HEK293 (cell line): ENCODE results near the gene EEF1AKMT3.

Source experiments
- CTCF ChIA-PET: fragments of 350-600 bp; formaldehyde crosslinking; extraction: SDS; loops from one replicate; lab custom pipeline; 2021; ENCODE audit warnings: antibody characterized with exemption; lab: Yijun Ruan, JAX
- POLR2A ChIA-PET: fragments of 300-600 bp; formaldehyde crosslinking; extraction: SDS; loops from one replicate; lab custom pipeline; 2020; ENCODE audit warnings: antibody characterized with exemption, inconsistent platforms; lab: Yijun Ruan, JAX
- H3K27ac ChIP-seq: fragments of 200-500 bp; sonication (Bioruptor generic); 2 replicates; pipeline ENCODE4 v1.5.1; 2014; ENCODE audit warnings: low read depth, low read length, control low read depth, inconsistent platforms; ENCODE audit errors: extremely low read depth
- H3K36me3 ChIP-seq, 2 experiments: fragments of 200-500 bp in 1 of 2; sonication (Bioruptor generic) in 1 of 2; 1 replicate in 1 of 2; 2 replicates in 1 of 2; pipeline ENCODE4 v1.5.1; 2014 to 2017; ENCODE audit warnings: inconsistent platforms in 2 of 2, low read length in 2 of 2; ENCODE audit not compliant: control insufficient read depth in 2 of 2, insufficient read depth in 1 of 2
- H3K4me1 ChIP-seq: fragments of 200-500 bp; sonication (Bioruptor generic); 2 replicates; pipeline ENCODE4 v1.5.1; 2014; ENCODE audit warnings: mild to moderate bottlenecking, low read length, inconsistent platforms; ENCODE audit not compliant: control insufficient read depth, insufficient read depth
- H3K4me3 ChIP-seq: 2 replicates; pipeline ENCODE4 v1.5.1; 2011; ENCODE audit warnings: low read depth, mild to moderate bottlenecking, control low read depth, low read length, moderate library complexity
- H3K9me3 ChIP-seq: fragments of 200-500 bp; sonication (Bioruptor generic); 2 replicates; pipeline ENCODE4 v1.5.1; 2014; ENCODE audit warnings: low read depth, low read length, inconsistent platforms; ENCODE audit not compliant: control insufficient read depth, insufficient read depth
- EGR2 ChIP-seq: fragments of 450-650 bp; formaldehyde crosslinking; IDR thresholded peaks from 2 replicates; pipeline ENCODE4 v1.5.1; 2016; ENCODE audit warnings: low read depth, missing biosample characterization, missing genetic modification characterization
- HOXA7 ChIP-seq: sonication (generic); formaldehyde crosslinking; IDR thresholded peaks from 2 replicates; pipeline ENCODE4 v1.8.1; 2022; ENCODE audit warnings: missing genetic modification reagents, borderline replicate concordance
- IKZF3 ChIP-seq: fragments of 450-650 bp; IDR thresholded peaks from 2 replicates; pipeline ENCODE4 v1.5.0; 2018; ENCODE audit warnings: missing biosample characterization, mild to moderate bottlenecking, missing genetic modification characterization, moderate library complexity
- KLF16 ChIP-seq: fragments of 450-650 bp; formaldehyde crosslinking; IDR thresholded peaks from 2 replicates; pipeline ENCODE4 v1.5.1; 2017; ENCODE audit warnings: missing biosample characterization, missing genetic modification characterization
- SP2 ChIP-seq: fragments of 450-650 bp; formaldehyde crosslinking; IDR thresholded peaks from 2 replicates; pipeline ENCODE4 v1.5.1; 2016; ENCODE audit warnings: missing biosample characterization, missing genetic modification characterization
- SP3 ChIP-seq: fragments of 450-650 bp; formaldehyde crosslinking; IDR thresholded peaks from 2 replicates; pipeline ENCODE4 v1.5.1; 2016; ENCODE audit warnings: missing biosample characterization, missing genetic modification characterization
- ZBTB8A ChIP-seq: fragments of 450-650 bp; formaldehyde crosslinking; IDR thresholded peaks from 2 replicates; pipeline ENCODE4 v1.5.1; 2016; ENCODE audit warnings: missing biosample characterization, missing genetic modification characterization
- ZIC2 ChIP-seq: fragments of 450-650 bp; formaldehyde crosslinking; IDR thresholded peaks from 2 replicates; pipeline ENCODE4 v1.5.1; 2016; ENCODE audit warnings: missing biosample characterization, missing genetic modification characterization
- ZNF16 ChIP-seq: fragments of 450-650 bp; formaldehyde crosslinking; IDR thresholded peaks from 2 replicates; pipeline ENCODE4 v1.5.1; 2016; ENCODE audit warnings: low read depth, missing biosample characterization, missing genetic modification characterization
- ZNF19 ChIP-seq: fragments of 450-650 bp; formaldehyde crosslinking; IDR thresholded peaks from 2 replicates; pipeline ENCODE4; 2016; ENCODE audit warnings: missing biosample characterization, missing genetic modification characterization, low read depth
- ZNF214 ChIP-seq: fragments of 450-650 bp; formaldehyde crosslinking; IDR thresholded peaks from 2 replicates; pipeline ENCODE4 v1.5.1; 2017; ENCODE audit warnings: missing biosample characterization, mild to moderate bottlenecking, missing genetic modification characterization, borderline replicate concordance
- ZNF335 ChIP-seq: fragments of 450-650 bp; formaldehyde crosslinking; conservative IDR thresholded peaks from 2 replicates; pipeline ENCODE4 v1.5.1; 2016; ENCODE audit warnings: missing biosample characterization, missing genetic modification characterization
- ZNF341 ChIP-seq: fragments of 450-650 bp; formaldehyde crosslinking; IDR thresholded peaks from 2 replicates; pipeline ENCODE4; 2016; ENCODE audit warnings: low read depth, missing biosample characterization, missing genetic modification characterization
- ZNF354C ChIP-seq: fragments of 450-650 bp; formaldehyde crosslinking; IDR thresholded peaks from 2 replicates; pipeline ENCODE4 v1.5.1; 2016; ENCODE audit warnings: missing biosample characterization, missing genetic modification characterization, low read depth, borderline replicate concordance
- ZNF366 ChIP-seq: fragments of 450-650 bp; formaldehyde crosslinking; conservative IDR thresholded peaks from 2 replicates; pipeline ENCODE4 v1.5.1; 2016; ENCODE audit warnings: missing biosample characterization, missing genetic modification characterization
- ZNF626 ChIP-seq: fragments of 450-650 bp; sonication (Bioruptor Pico); formaldehyde crosslinking; IDR thresholded peaks from 2 replicates; pipeline ENCODE4 v1.5.1; 2018; ENCODE audit warnings: missing biosample characterization, missing genetic modification characterization, inconsistent platforms
- ZNF830 ChIP-seq: fragments of 450-650 bp; IDR thresholded peaks from 2 replicates; pipeline ENCODE4 v1.5.0; 2018; ENCODE audit warnings: missing biosample characterization, missing genetic modification characterization, low read depth, mild to moderate bottlenecking, moderate library complexity
- TF ChIP-seq, protein P1 (sequence below): fragments of 450-650 bp; formaldehyde crosslinking; IDR thresholded peaks from 2 replicates; pipeline ENCODE4 v1.5.1; 2016; ENCODE audit warnings: missing biosample characterization, missing genetic modification characterization
- TF ChIP-seq, protein P2 (sequence below): fragments of 450-650 bp; formaldehyde crosslinking; IDR thresholded peaks from 2 replicates; pipeline ENCODE4 v1.5.1; 2016; ENCODE audit warnings: missing biosample characterization, missing genetic modification characterization
- TF ChIP-seq, protein P3 (sequence below): fragments of 450-650 bp; formaldehyde crosslinking; IDR thresholded peaks from 2 replicates; pipeline ENCODE4 v1.5.1; 2016; ENCODE audit warnings: missing biosample characterization, missing genetic modification characterization
- TF ChIP-seq, protein P4 (sequence below): fragments of 450-650 bp; formaldehyde crosslinking; IDR thresholded peaks from 2 replicates; pipeline ENCODE4 v1.5.1; 2017; ENCODE audit warnings: missing biosample characterization, missing genetic modification characterization

Gene EEF1AKMT3

DNA sequence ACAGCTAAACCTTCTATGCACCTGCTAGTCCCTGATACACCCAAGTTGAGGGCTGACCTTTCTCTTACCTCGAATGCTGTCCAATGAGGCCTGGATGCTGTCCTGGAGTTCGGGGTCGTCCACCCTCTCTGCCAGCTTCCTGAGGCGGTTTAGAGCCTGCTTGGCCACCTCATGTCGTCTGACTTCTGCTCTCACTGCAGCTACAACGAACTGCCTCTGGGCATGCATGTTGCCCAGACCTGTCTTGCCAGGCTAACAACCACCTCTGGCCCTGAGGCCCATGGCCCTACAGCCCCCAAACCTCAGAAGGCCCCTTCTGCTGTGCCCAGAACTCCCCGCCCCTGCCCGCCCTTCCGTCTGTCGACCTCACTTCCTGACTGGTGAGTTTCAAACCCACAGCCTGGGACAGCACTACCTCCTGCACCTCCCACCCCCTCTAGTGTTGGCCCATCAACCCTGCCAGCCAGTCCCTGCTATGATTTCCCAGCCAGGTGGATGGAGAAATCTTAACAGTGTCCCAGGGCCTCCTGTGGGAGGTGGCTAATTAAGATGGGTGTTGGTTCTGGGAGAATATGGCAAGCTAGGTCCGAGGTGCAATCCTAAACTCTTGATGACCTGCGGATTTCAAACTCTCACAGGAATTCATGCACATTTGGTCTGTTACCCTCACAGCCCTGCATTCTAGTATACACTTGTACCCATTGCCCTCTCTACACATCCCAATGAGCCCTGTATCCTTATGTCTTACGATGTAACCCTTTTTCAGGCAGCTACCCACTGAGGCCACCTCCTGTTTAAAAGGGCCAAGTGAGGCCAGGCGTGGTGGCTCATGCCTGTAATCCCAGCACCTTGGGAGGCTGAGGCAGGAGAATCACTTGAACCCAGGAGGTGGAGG lies 30.3 kb upstream of the EEF1AKMT3 start:
- no peaks in the 10 kb centered on the region for H3K9me3 ChIP-seq
- peaks cover 0 to 13% of the 10 kb centered on the region in 2 experiments; a peak in 2 of 3 replicates for H3K36me3 ChIP-seq
- ChIA-PET CTCF (interaction anchor here (0.6 to 2.2 kb wide), 5 partner anchors 16 to 562 kb away, joined by 3 to 9 read pairs (median 4); no protein-coding TSS in a partner anchor), POLR2A (no interaction called here)
- H3K4me1 ChIP-seq: peaks cover 5% of the 10 kb centered on the region; the same call in 1 of the 2 replicates
- no peak overlapping the region for H3K27ac ChIP-seq
- no peak overlapping the region for H3K4me3 ChIP-seq
- TF ChIP-seq, protein P1, sequence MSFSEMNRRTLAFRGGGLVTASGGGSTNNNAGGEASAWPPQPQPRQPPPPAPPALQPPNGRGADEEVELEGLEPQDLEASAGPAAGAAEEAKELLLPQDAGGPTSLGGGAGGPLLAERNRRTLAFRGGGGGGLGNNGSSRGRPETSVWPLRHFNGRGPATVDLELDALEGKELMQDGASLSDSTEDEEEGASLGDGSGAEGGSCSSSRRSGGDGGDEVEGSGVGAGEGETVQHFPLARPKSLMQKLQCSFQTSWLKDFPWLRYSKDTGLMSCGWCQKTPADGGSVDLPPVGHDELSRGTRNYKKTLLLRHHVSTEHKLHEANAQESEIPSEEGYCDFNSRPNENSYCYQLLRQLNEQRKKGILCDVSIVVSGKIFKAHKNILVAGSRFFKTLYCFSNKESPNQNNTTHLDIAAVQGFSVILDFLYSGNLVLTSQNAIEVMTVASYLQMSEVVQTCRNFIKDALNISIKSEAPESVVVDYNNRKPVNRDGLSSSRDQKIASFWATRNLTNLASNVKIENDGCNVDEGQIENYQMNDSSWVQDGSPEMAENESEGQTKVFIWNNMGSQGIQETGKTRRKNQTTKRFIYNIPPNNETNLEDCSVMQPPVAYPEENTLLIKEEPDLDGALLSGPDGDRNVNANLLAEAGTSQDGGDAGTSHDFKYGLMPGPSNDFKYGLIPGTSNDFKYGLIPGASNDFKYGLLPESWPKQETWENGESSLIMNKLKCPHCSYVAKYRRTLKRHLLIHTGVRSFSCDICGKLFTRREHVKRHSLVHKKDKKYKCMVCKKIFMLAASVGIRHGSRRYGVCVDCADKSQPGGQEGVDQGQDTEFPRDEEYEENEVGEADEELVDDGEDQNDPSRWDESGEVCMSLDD (tag by site-specific recombination): no peak
- TF ChIP-seq SP3 (tag by site-specific recombination) (peak; percentile 26; the same call in 1 of the 2 replicates), ZNF830 (tag by site-specific recombination) (no peak), ZNF16 (tag by site-specific recombination) (no peak), SP2 (peak; percentile 44), HOXA7 (no peak), ZNF626 (tag by site-specific recombination) (no peak), ZNF19 (tag by site-specific recombination) (no peak), ZNF214 (no peak), ZIC2 (tag by site-specific recombination) (peak; percentile 52; the same call in 1 of the 2 replicates), EGR2 (0 out of 2 replicates have a peak, but pooled peaks have one; percentile 13), ZBTB8A (tag by site-specific recombination) (0 out of 2 replicates have a peak, but pooled peaks have one; percentile 27), ZNF335 (tag by site-specific recombination) (peak; percentile 46), KLF16 (tag by site-specific recombination) (no peak), IKZF3 (tag by site-specific recombination) (no peak), ZNF354C (tag by site-specific recombination) (no peak), ZNF341 (tag by site-specific recombination) (peak; percentile 50; the same call in 1 of the 2 replicates), ZNF366 (tag by site-specific recombination) (no peak)
- TF ChIP-seq, protein P2, sequence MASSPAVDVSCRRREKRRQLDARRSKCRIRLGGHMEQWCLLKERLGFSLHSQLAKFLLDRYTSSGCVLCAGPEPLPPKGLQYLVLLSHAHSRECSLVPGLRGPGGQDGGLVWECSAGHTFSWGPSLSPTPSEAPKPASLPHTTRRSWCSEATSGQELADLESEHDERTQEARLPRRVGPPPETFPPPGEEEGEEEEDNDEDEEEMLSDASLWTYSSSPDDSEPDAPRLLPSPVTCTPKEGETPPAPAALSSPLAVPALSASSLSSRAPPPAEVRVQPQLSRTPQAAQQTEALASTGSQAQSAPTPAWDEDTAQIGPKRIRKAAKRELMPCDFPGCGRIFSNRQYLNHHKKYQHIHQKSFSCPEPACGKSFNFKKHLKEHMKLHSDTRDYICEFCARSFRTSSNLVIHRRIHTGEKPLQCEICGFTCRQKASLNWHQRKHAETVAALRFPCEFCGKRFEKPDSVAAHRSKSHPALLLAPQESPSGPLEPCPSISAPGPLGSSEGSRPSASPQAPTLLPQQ (tag by site-specific recombination): no peak
- TF ChIP-seq, protein P3, sequence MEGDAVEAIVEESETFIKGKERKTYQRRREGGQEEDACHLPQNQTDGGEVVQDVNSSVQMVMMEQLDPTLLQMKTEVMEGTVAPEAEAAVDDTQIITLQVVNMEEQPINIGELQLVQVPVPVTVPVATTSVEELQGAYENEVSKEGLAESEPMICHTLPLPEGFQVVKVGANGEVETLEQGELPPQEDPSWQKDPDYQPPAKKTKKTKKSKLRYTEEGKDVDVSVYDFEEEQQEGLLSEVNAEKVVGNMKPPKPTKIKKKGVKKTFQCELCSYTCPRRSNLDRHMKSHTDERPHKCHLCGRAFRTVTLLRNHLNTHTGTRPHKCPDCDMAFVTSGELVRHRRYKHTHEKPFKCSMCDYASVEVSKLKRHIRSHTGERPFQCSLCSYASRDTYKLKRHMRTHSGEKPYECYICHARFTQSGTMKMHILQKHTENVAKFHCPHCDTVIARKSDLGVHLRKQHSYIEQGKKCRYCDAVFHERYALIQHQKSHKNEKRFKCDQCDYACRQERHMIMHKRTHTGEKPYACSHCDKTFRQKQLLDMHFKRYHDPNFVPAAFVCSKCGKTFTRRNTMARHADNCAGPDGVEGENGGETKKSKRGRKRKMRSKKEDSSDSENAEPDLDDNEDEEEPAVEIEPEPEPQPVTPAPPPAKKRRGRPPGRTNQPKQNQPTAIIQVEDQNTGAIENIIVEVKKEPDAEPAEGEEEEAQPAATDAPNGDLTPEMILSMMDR (tag by site-specific recombination): 0 out of 2 replicates have a peak, but pooled peaks have one; percentile 5
- TF ChIP-seq, protein P4, sequence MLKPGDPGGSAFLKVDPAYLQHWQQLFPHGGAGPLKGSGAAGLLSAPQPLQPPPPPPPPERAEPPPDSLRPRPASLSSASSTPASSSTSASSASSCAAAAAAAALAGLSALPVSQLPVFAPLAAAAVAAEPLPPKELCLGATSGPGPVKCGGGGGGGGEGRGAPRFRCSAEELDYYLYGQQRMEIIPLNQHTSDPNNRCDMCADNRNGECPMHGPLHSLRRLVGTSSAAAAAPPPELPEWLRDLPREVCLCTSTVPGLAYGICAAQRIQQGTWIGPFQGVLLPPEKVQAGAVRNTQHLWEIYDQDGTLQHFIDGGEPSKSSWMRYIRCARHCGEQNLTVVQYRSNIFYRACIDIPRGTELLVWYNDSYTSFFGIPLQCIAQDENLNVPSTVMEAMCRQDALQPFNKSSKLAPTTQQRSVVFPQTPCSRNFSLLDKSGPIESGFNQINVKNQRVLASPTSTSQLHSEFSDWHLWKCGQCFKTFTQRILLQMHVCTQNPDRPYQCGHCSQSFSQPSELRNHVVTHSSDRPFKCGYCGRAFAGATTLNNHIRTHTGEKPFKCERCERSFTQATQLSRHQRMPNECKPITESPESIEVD: no peak
